Stimulated activated CD8-positive, alpha-beta memory T cell treated with anti-CD3 and anti-CD28 coated beads, Interleukin-7, amount 100 ng/mL, for 48 hours (primary cell): ENCODE results near the gene ENGASE.

Source experiments
- DNase-seq, 2 donors: peaks; one replicate each; pipeline ENCODE4 v3.0.0-alpha.2; 2020; ENCODE audit warnings: low read depth in 1 of 2; ENCODE audit errors: extremely low read depth in 1 of 2

Gene ENGASE

GRCh38 chr17:79135011-79135410, 60.4 kb downstream of the ENGASE start:
- no peak for DNase-seq

- DNase-seq = no peak
Measured at GRCh38 chr17:79135628-79136405, 61.2 kb downstream of the ENGASE start.
